SK-N-SH (cell line): ENCODE measurements around the gene ADAMTS10. TPM values are rescaled to one million over a fixed set of nuclear protein-coding genes. Genes with fewer than 3 reads are reported as not detected.

Experiments
- CTCF ChIA-PET: fragments of 300-600, 350-600 bp; formaldehyde crosslinking; extraction: SDS; loops from one replicate; lab custom pipeline; 2021; lab: Yijun Ruan, JAX
- POLR2A ChIA-PET: fragments of 350-600 bp; sonication (Branson Sonifier 250); formaldehyde crosslinking; extraction: SDS; loops from one replicate; lab custom pipeline; 2020; ENCODE audit warnings: antibody characterized with exemption, inconsistent platforms; lab: Yijun Ruan, JAX
- DNase-seq: peaks from one replicate; pipeline ENCODE4 v3.0.0; 2012
- H2AFZ ChIP-seq: fragments of 200-600 bp; sonication (generic); 2 replicates; pipeline ENCODE4 v1.8.1; 2016; ENCODE audit warnings: antibody characterized with exemption, mild to moderate bottlenecking, low read depth
- H3F3A ChIP-seq: fragments of 200-600 bp; sonication (generic); replicated peaks from 2 replicates; pipeline ENCODE3; 2016; ENCODE audit warnings: antibody characterized with exemption, mild to moderate bottlenecking; ENCODE audit not compliant: insufficient read depth
- H3K27ac ChIP-seq, 2 experiments: fragments of 200-500 bp in 1 of 2; fragments of 200-600 bp in 1 of 2; sonication (Bioruptor generic) in 1 of 2; sonication (generic), shearing (Covaris generic) in 1 of 2; 2 replicates each; pipeline versions ENCODE4 v1.5.1 to v1.6.1; 2014 to 2016; ENCODE audit warnings: low read depth in 2 of 2, inconsistent platforms in 1 of 2, low read length in 1 of 2, mild to moderate bottlenecking in 1 of 2, mixed read lengths in 1 of 2
- H3K27me3 ChIP-seq: fragments of 200-600 bp; sonication (generic), shearing (Covaris generic); 2 replicates; pipeline ENCODE4 v1.6.1; 2016; ENCODE audit warnings: mixed run types; ENCODE audit not compliant: insufficient read depth
- H3K36me3 ChIP-seq, 2 experiments: fragments of 200-500 bp in 1 of 2; fragments of 200-600 bp in 1 of 2; sonication (Bioruptor generic) in 1 of 2; sonication (generic) in 1 of 2; replicated peaks in 1 of 2; 2 replicates each; pipeline versions ENCODE3 to v1.5.1; 2014 to 2016; ENCODE audit warnings: low read length in 1 of 2, mild to moderate bottlenecking in 1 of 2; ENCODE audit not compliant: insufficient read depth in 2 of 2, control insufficient read depth in 1 of 2
- H3K4me1 ChIP-seq, 2 experiments: fragments of 200-500 bp in 1 of 2; fragments of 200-600 bp in 1 of 2; sonication (Bioruptor generic) in 1 of 2; sonication (generic), shearing (Covaris generic) in 1 of 2; 2 replicates each; pipeline versions ENCODE4 v1.5.1 to v1.6.1; 2014 to 2016; ENCODE audit warnings: low read depth in 1 of 2, low read length in 1 of 2, mixed run types in 1 of 2; ENCODE audit not compliant: insufficient read depth in 2 of 2, control insufficient read depth in 1 of 2
- H3K4me2 ChIP-seq: fragments of 200-600 bp; sonication (generic), shearing (Covaris generic); 2 replicates; pipeline ENCODE4 v1.6.1; 2017; ENCODE audit warnings: mixed run types
- H3K4me3 ChIP-seq, 2 experiments: fragments of 200-500 bp in 1 of 2; fragments of 200-600 bp in 1 of 2; sonication (Bioruptor generic) in 1 of 2; sonication (generic), shearing (Covaris generic) in 1 of 2; 2 replicates each; pipeline versions ENCODE4 v1.5.1 to v1.8.1; 2014 to 2016; ENCODE audit warnings: low read depth in 2 of 2, inconsistent platforms in 1 of 2, low read length in 1 of 2, mild to moderate bottlenecking in 1 of 2, mixed read lengths in 1 of 2, moderate library complexity in 1 of 2
- H3K79me2 ChIP-seq: fragments of 200-600 bp; sonication (generic); 2 replicates; pipeline ENCODE4 v1.8.1; 2017; ENCODE audit warnings: mild to moderate bottlenecking; ENCODE audit not compliant: insufficient read depth
- H3K9ac ChIP-seq: fragments of 200-600 bp; sonication (generic); 2 replicates; pipeline ENCODE4 v1.6.1; 2017; ENCODE audit warnings: mixed run types
- H3K9me2 ChIP-seq: fragments of 200-600 bp; sonication (generic); 2 replicates; pipeline ENCODE4 v1.6.1; 2017; ENCODE audit warnings: mixed run types
- H3K9me3 ChIP-seq: fragments of 200-600 bp; sonication (generic); 2 replicates; pipeline ENCODE4 v1.6.1; 2017; ENCODE audit warnings: mixed run types, mild to moderate bottlenecking, moderate library complexity
- H4K20me1 ChIP-seq: fragments of 200-600 bp; sonication (generic); 2 replicates; pipeline ENCODE4 v1.6.1; 2017; ENCODE audit warnings: mild to moderate bottlenecking, mixed run types; ENCODE audit not compliant: insufficient read depth
- CTCF ChIP-seq: fragments of 200-600 bp; sonication (generic); IDR thresholded peaks from 2 replicates; pipeline ENCODE4 v1.6.1; 2017; ENCODE audit warnings: antibody characterized with exemption, mild to moderate bottlenecking, moderate library complexity
- FOSL2 ChIP-seq: IDR thresholded peaks from 2 replicates; pipeline ENCODE4 v1.4.0; 2012; ENCODE audit warnings: low read depth, mild to moderate bottlenecking, moderate library complexity, borderline replicate concordance
- GABPA ChIP-seq: IDR thresholded peaks from 2 replicates; pipeline ENCODE4 v1.4.0; 2012; ENCODE audit warnings: low read depth, mild to moderate bottlenecking
- JUND ChIP-seq: IDR thresholded peaks from 2 replicates; pipeline ENCODE4 v1.4.0; 2012
- POLR2AphosphoS5 ChIP-seq: IDR thresholded peaks from 2 replicates; pipeline ENCODE4 v1.6.1; 2012; ENCODE audit warnings: low read depth, low read length
- RCOR1 ChIP-seq: fragments of 150-350 bp; IDR thresholded peaks from 2 replicates; pipeline ENCODE4 v1.6.1; 2017; ENCODE audit warnings: antibody characterized with exemption, low read length
- RFX5 ChIP-seq: IDR thresholded peaks from 2 replicates; pipeline ENCODE4 v1.6.1; 2012; ENCODE audit warnings: mild to moderate bottlenecking, improper control_type of control experiment, low read length
- SMC3 ChIP-seq: IDR thresholded peaks from 2 replicates; pipeline ENCODE4 v1.6.1; 2012; ENCODE audit warnings: low read depth, low read length, improper control_type of control experiment
- TAF1 ChIP-seq: IDR thresholded peaks from 2 replicates; pipeline ENCODE4 v1.6.1; 2012; ENCODE audit warnings: low read depth, mild to moderate bottlenecking, low read length, moderate library complexity, borderline replicate concordance
- TEAD4 ChIP-seq: IDR thresholded peaks from 2 replicates; pipeline ENCODE4 v1.4.0; 2012; ENCODE audit warnings: mild to moderate bottlenecking, borderline replicate concordance; ENCODE audit not compliant: insufficient read depth
- YY1 ChIP-seq: IDR thresholded peaks from 2 replicates; pipeline ENCODE4 v1.4.0; 2012; ENCODE audit warnings: low read depth, mild to moderate bottlenecking
- WGBS: methylation state at CpG from one replicate; pipeline ENCODE4 v1.1.6; 2017; ENCODE audit warnings: low lambda C conversion rate; 5-methylcytosine and 5-hydroxymethylcytosine counted together
- polyA plus RNA-seq, 3 experiments: library from polyadenylated mRNA; depleted of rRNA; stranded (reverse); fragments of >200 nt; gene quantifications; 2 replicates each; pipeline ENCODE4 v1.2.3, GENCODE V29; 2012
- TF ChIP-seq, protein P1 (sequence below): IDR thresholded peaks from 2 replicates; pipeline ENCODE4 v1.4.0; 2012; ENCODE audit warnings: low read depth, borderline replicate concordance

Gene ADAMTS10
- polyA plus RNA-seq, 1 of the 3 experiments (the other 2 are of a cell fraction), result 3.6 TPM

DNA sequence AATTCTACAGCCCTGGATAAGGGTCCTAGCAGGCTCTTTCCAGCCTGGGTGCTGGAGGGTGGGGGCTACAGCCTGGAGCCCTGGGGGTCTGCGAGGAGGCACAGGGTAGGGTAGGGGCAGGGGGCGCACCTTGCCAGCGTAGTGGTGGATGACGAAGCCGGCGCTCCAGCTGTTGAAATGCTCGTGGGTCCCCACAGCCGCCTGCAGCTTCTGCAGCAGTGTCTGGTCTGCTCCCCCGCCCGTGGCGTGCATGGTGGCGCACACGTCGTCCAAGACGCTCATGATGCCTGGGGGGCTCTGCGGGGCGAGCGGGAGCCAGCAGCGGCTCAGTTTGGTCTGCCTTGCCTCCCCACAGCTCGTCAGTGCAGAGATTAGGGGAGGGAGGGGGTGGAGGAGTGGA, 66.3 kb downstream of the ADAMTS10 start:
- no peak overlapping the region for H3K4me2 ChIP-seq
- H3K9me2 ChIP-seq, result no peaks in the 10 kb centered on the region
- H2AFZ ChIP-seq, result no peak overlapping the region
- POLR2A ChIA-PET, result no interaction called here
- no peaks in the 10 kb centered on the region for H3K27me3 ChIP-seq
- H3K36me3 ChIP-seq, result no peaks in the 10 kb centered on the region
- no peak overlapping the region for H3K9ac ChIP-seq
- no peak overlapping the region for H3K4me3 ChIP-seq
- WGBS, result 60% methylated on average over 11 of the region's 20 CpGs
- H3K9me3 ChIP-seq, result no peaks in the 10 kb centered on the region
- H4K20me1 ChIP-seq, result no peaks in the 10 kb centered on the region
- CTCF ChIA-PET, result interaction anchor here (1.2 to 1.3 kb wide), 2 partner anchors 35 to 37 kb away, joined by 3 to 4 read pairs; no protein-coding TSS in a partner anchor
- H3K27ac ChIP-seq, result no peak overlapping the region
- H3F3A ChIP-seq, result no peaks in the 10 kb centered on the region
- DNase-seq, result no peak
- H3K79me2 ChIP-seq, result no peaks in the 10 kb centered on the region
- H3K4me1 ChIP-seq, result no peaks in the 10 kb centered on the region
- TF ChIP-seq RCOR1 (no peak), TAF1 (no peak), FOSL2 (no peak), YY1 (no peak), TEAD4 (no peak), JUND (no peak)
- TF ChIP-seq, protein P1, sequence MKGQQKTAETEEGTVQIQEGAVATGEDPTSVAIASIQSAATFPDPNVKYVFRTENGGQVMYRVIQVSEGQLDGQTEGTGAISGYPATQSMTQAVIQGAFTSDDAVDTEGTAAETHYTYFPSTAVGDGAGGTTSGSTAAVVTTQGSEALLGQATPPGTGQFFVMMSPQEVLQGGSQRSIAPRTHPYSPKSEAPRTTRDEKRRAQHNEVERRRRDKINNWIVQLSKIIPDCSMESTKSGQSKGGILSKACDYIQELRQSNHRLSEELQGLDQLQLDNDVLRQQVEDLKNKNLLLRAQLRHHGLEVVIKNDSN, result no peak

GRCh38 chr19:8539621-8540149, 70.8 kb downstream of the ADAMTS10 start:
- Histone ChIP-seq H3F3A (peaks cover 9% of the 10 kb centered on the region), H3K4me2 (no peak overlapping the region)
- TF ChIP-seq RFX5, result no peak
- no peak for TF ChIP-seq CTCF
- no peak for TF ChIP-seq GABPA
- TF ChIP-seq POLR2AphosphoS5, result no peak
- TF ChIP-seq SMC3, result no peak
- TF ChIP-seq, all 33 proteins: peak for 0
- no peaks in the 10 kb centered on the region for H4K20me1 ChIP-seq
- 82% methylated on average over 12 of the region's 12 CpGs for WGBS
- H3K27ac ChIP-seq, result no peak overlapping the region
- no peaks in the 10 kb centered on the region; the same call in 1 of the 2 replicates for H3K27me3 ChIP-seq
- no peak overlapping the region for H3K9ac ChIP-seq
- ChIA-PET CTCF (interaction anchor here (1.0 kb wide), 1 partner anchor 41 kb away, joined by 6 read pairs; no protein-coding TSS in a partner anchor), POLR2A (no interaction called here)
- H3K36me3 ChIP-seq, result no peaks in the 10 kb centered on the region
- no peak overlapping the region for H3K4me3 ChIP-seq
- H2AFZ ChIP-seq, result no peak overlapping the region
- no peak for DNase-seq
- no peaks in the 10 kb centered on the region for H3K4me1 ChIP-seq
- no peaks in the 10 kb centered on the region for H3K9me2 ChIP-seq
- no peaks in the 10 kb centered on the region for H3K9me3 ChIP-seq
- no peaks in the 10 kb centered on the region for H3K79me2 ChIP-seq
